Right forelimb (tissue), 1 donor: ENCODE data around the gene INSIG2.
"Not testable (repeated sequence)": the region's sequence is repeated elsewhere in the genome, so short reads cannot be mapped to it uniquely, and the experiment has no call there.

Experiments
- DNase-seq: peaks from one replicate; pipeline ENCODE4 v3.0.0-alpha.2; 2018

Gene INSIG2

GRCh38 chr2:118061135-118061955 is 26.9 kb upstream of the INSIG2 start:
- no peak for DNase-seq

GRCh38 chr2:118062048-118062447 is 26.2 kb upstream of the INSIG2 start:
- no peak for DNase-seq

- no peak for DNase-seq
These were observed 25.6 kb upstream of the INSIG2 start for GRCh38 chr2:118062669-118063068.

- DNase-seq = no peak
These were observed 23.1 kb upstream of the INSIG2 start for GRCh38 chr2:118065015-118065706.

- DNase-seq = no peak
These were observed 22.3 kb upstream of the INSIG2 start for GRCh38 chr2:118065921-118066511.

DNA sequence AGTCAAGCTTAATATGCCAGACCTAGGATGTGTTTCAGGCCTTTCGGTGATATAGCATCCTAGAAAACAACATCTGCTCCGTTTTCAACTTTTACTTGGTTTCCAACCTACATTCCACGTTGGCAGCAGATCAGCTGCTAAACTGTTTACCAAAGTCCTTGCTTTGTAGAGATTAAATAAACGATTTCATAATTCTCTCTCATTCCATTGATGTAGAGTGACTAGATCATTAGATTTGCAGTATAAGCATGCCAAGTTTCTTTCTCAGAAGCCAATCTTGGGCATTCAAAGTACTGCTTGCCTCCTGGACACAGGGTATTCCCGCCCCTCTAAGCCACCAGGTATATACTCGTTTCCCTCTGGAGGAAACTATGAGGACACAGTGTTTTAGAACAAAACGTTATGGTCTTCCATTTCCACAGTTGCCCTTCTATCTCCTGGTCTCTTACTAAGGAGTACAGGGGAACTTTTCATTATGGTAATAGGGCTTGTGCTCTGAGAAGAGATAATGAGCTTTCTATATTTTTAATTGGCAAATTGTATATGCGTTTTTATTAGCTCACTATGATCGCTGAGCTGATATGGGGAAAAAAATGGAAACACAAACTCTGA is 10.5 kb upstream of the INSIG2 start:
- DNase-seq = no peak

- DNase-seq = no peak
These were observed 9.5 kb upstream of the INSIG2 start for GRCh38 chr2:118078734-118079133.

DNA sequence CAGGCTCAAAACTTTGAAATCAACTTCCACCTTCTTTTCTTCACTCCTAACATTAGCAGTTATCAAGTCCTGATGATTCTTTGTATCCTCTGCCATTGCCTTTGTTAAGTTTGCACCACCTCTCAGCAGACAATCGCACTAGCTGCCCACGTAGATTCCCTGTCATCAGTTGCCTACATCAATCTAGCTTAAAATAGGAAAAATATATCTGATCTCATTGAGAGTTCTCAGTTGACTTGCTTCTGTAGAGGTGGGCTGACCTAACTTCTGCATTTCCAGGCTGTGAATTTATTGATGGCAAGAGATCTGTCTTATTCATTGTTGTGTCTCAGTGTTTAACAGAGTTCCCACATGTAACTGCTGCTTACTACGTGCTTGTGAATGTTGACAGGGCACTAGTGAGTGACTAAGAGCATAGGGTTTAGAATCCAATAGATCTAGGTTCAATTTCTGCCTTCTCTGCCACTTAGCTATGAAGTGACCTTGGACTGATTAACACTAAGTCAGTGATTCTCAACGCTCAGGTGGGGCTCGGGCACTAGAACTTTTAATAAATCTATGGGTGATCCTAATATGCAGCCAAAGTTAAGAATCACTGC is 3.7 kb upstream of the INSIG2 start:
- DNase-seq = no peak

- DNase-seq = no peak
These were observed 2.9 kb upstream of the INSIG2 start for GRCh38 chr2:118085173-118086023.

GRCh38 chr2:118086024-118086633 is 2.1 kb upstream of the INSIG2 start:
- DNase-seq = no peak

- no peak for DNase-seq
These were observed 999 bp downstream of the INSIG2 start for GRCh38 chr2:118089139-118089800.

GRCh38 chr2:118090387-118091139 is 2.3 kb downstream of the INSIG2 start:
- no peak for DNase-seq

- no peak for DNase-seq
These were observed 2.8 kb downstream of the INSIG2 start for GRCh38 chr2:118091140-118091478.

DNA sequence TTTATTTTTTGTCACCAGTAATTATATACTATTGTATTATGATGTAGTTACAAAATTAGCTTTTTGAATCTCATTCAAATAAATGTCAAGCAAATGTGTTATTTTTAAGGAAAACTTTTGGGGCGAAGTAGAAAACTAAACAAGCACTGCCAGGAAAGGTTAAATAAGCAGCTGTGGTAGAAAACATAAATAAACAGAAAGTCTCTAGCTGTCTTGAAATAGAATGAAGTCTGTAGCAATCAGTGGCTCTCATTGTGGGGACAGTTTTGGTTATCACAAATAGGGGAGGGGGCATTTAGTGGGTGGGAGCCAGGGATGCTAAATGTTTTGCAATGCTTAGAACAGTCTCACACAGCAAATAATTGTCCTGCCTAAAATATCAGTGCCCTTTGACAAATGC is 3.4 kb downstream of the INSIG2 start:
- DNase-seq = no peak

- not testable (repeated sequence) for DNase-seq
These were observed 5.8 kb downstream of the INSIG2 start for GRCh38 chr2:118094102-118094501.

DNA sequence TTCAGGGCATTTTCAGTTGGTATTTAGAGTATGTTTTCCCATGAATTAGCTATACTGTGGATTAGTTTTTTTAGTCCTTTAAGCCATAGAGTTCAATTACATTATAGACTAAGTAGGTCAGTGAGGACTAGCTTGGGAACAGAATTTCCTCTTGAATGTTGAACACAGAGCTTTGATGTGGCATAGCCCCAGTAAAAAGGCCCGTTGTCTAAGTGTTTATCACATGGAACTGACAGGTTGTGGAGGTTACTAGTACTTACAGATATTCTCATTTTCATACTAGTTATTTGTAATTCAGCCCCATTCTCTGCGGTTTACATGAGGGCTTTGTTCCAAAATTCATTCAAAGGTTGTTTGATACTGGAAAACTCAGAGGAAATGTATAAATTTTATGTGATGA is 6.2 kb downstream of the INSIG2 start:
- no peak for DNase-seq

- no peak for DNase-seq
These were observed 7.3 kb downstream of the INSIG2 start for GRCh38 chr2:118095610-118096009.

DNA sequence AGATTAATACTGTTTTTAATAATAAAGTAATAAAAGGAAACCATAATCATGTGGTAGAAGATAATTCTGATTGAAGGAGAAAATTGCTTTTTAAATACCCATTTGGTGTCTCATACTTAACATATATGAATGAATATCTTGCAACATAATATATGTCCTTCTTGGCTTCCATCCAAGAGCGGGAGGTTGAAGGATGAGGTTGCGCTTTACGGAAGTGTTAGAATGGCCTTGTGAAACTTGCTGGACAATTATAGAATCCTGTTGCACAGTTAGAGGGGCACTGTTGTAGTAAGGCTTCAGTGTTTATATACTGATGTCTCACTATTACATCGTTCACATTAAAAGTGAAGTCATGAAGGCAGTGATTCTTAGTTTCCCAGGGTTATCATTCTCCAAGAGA is 9.4 kb downstream of the INSIG2 start:
- no peak for DNase-seq

DNA sequence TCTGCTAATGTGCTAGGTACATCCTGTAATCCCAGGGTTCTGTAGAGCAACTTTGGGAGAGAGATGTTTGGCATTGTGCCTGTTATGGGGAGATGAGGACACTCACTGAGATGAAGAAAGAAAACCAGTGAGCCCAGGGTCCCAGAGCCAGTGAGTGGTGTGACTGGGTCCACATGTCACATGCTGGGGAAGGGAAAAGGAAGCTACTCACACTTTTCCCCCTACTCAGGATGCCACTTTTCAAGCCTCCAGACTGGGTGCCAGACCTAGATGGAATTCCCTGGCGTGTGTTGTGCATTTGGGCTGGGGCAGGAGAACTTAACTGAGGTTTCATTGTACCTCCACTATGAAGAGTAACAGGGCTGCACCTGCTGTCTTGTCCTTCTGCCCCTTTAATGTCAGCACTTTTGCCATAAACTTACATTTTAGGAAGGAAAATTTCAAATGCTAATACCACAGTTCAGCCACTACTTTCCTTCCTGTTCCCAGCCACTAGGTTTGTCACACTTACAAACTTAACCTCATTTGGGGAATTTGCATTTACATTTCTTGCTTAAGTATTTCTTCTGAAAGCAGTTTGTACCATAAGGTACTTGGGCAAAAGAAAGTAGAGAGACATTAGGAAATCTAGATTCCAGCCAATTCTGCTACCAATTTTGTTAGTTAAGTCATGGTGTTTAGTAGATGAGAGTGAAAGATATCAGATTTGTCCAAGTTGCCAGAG is 10.2 kb downstream of the INSIG2 start:
- no peak for DNase-seq
